ENCODE data around the gene ITPRID2.

ITPRID2 gene

DNA sequence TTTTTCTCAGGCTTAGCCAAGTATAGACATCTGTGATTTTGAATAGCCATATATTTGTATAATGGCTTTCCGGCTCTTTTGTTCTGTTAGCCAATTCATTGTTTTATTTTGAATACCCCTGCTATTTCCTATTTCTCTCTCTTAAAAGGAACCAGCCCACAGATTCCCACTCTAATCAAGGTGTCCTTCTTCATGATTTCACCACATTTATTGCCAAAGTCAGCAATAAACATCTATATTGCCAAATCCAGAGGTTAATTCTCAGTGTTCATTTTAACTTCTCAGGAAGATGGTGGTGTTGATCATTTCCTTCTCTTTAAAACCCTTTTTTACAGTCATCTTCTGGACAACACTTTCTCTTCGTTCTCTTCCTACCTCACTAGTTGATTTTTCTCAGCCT lies 13.1 kb upstream of the ITPRID2 start:
- no peak for TF ChIP-seq CTCF (IDR thresholded peaks at IDR 0.05)
- Histone ChIP-seq H3K9ac (no peak overlapping the region), H3K27me3 (ENCODE audit: control insufficient read depth, insufficient read depth, low read length) (no peaks in the 10 kb centered on the region), H3K27ac (no peak overlapping the region), H3K79me2 (no peaks in the 10 kb centered on the region), H3K4me3 (ENCODE audit: low read depth, low read length) (no peak overlapping the region), H2AFZ (no peak overlapping the region), H3K36me3 (ENCODE audit: control insufficient read depth, insufficient read depth, low read length) (no peaks in the 10 kb centered on the region), H3K4me2 (ENCODE audit: low read length) (no peak overlapping the region), H3K4me1 (peaks cover 11% of the 10 kb centered on the region), H3K9me3 (ENCODE audit: control insufficient read depth, low read length) (no peaks in the 10 kb centered on the region)

DNA sequence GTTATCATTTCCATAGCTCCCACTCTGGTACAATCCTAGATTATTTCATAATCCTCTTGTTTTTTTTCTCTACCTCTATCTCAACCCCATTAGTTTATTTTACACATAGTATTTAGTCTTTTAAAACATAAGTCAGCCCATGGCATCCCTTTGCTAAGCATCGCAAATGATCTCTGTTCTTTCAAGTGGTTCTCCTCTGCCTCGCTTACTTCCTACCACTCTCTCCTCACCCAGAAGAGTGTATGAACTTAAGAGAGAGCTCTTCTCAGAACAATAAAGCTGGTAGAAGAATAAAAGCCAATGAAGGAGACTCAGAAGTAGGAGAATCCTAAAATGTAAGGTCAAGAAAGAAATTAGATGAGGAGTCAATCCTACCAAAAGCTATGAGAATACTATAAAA lies 12.2 kb upstream of the ITPRID2 start:
- Histone ChIP-seq H3K27ac (no peak overlapping the region), H2AFZ (no peak overlapping the region)
- no peak for TF ChIP-seq CTCF (IDR thresholded peaks at IDR 0.05)

GRCh38 chr2:181882246-181883020 lies 9.1 kb upstream of the ITPRID2 start:
- Histone ChIP-seq H3K9ac (no peak overlapping the region), H3K4me3 (ENCODE audit: low read depth, low read length) (no peak overlapping the region), H3K36me3 (ENCODE audit: control insufficient read depth, insufficient read depth, low read length) (no peaks in the 10 kb centered on the region), H3K4me1 (peaks cover 3% of the 10 kb centered on the region), H3K27ac (no peak overlapping the region), H3K79me2 (no peaks in the 10 kb centered on the region), H3K27me3 (ENCODE audit: control insufficient read depth, insufficient read depth, low read length) (no peaks in the 10 kb centered on the region), H2AFZ (no peak overlapping the region), H3K9me3 (ENCODE audit: control insufficient read depth, low read length) (no peaks in the 10 kb centered on the region), H3K4me2 (ENCODE audit: low read length) (no peak overlapping the region)
- no peak for TF ChIP-seq CTCF (IDR thresholded peaks at IDR 0.05)

More for the DNA sequence above, 12.2 kb upstream of the ITPRID2 start:
- no peak overlapping the region for H3K4me3 ChIP-seq (ENCODE audit: low read depth, low read length)
- H3K79me2 ChIP-seq = no peaks in the 10 kb centered on the region
- peaks cover 11% of the 10 kb centered on the region for H3K4me1 ChIP-seq
- no peaks in the 10 kb centered on the region for H3K27me3 ChIP-seq (ENCODE audit: control insufficient read depth, insufficient read depth, low read length)
- no peak overlapping the region for H3K4me2 ChIP-seq (ENCODE audit: low read length)
- no peak overlapping the region for H3K9ac ChIP-seq
- H3K36me3 ChIP-seq (ENCODE audit: control insufficient read depth, insufficient read depth, low read length) = no peaks in the 10 kb centered on the region
- H3K9me3 ChIP-seq (ENCODE audit: control insufficient read depth, low read length) = no peaks in the 10 kb centered on the region

DNA sequence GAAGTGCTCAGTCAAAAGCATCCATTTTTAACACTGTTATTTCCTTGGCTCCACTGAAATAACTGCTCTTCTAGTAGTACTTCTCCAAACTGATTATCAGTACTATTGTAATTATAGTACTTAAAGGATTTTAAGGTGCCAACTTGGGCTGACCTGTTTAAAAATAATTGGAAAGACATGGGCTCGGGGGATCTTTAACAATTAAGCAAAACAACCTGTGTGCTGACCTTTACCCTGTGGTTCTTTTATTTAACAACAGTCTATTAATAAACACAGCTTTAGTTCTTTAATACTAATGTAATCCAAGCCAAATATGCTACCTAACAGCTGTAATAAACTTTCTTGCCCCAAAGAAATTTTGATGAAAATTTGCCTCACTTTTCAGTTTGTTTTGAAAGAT lies 6.9 kb upstream of the ITPRID2 start:
- Histone ChIP-seq H3K27ac (no peak overlapping the region), H3K9ac (no peak overlapping the region), H3K79me2 (no peaks in the 10 kb centered on the region), H3K4me3 (ENCODE audit: low read depth, low read length) (no peak overlapping the region), H3K4me2 (ENCODE audit: low read length) (no peak overlapping the region), H3K9me3 (ENCODE audit: control insufficient read depth, low read length) (no peaks in the 10 kb centered on the region), H2AFZ (no peak overlapping the region), H3K36me3 (ENCODE audit: control insufficient read depth, insufficient read depth, low read length) (no peaks in the 10 kb centered on the region), H3K27me3 (ENCODE audit: control insufficient read depth, insufficient read depth, low read length) (no peaks in the 10 kb centered on the region), H3K4me1 (no peaks in the 10 kb centered on the region)
- TF ChIP-seq CTCF (IDR thresholded peaks at IDR 0.05) = no peak

- Histone ChIP-seq H3K9me3 (ENCODE audit: control insufficient read depth, low read length) (no peaks in the 10 kb centered on the region), H2AFZ (no peak overlapping the region), H3K79me2 (no peaks in the 10 kb centered on the region)
These were observed 6.4 kb upstream of the ITPRID2 start for GRCh38 chr2:181885096-181885495.

More at GRCh38 chr2:181885096-181885495, 6.4 kb upstream of the ITPRID2 start:
- Histone ChIP-seq H3K27ac (no peak overlapping the region), H3K27me3 (ENCODE audit: control insufficient read depth, insufficient read depth, low read length) (no peaks in the 10 kb centered on the region), H3K4me2 (ENCODE audit: low read length) (no peak overlapping the region), H3K4me3 (ENCODE audit: low read depth, low read length) (no peak overlapping the region), H3K36me3 (ENCODE audit: control insufficient read depth, insufficient read depth, low read length) (no peaks in the 10 kb centered on the region), H3K4me1 (no peaks in the 10 kb centered on the region), H3K9ac (no peak overlapping the region)
- TF ChIP-seq CTCF (IDR thresholded peaks at IDR 0.05) = no peak
